ENCODE data around the gene PTPRN2. TPM values are rescaled to one million over a fixed set of nuclear protein-coding genes. Genes with fewer than 3 reads are reported as not detected.

The PTPRN2 gene
- polyA plus RNA-seq, 1 donor from 2014 or later, result 1.6 TPM

GRCh38 chr7:157625973-157626742 lies 961.5 kb downstream of the PTPRN2 start:
- Mint-ChIP-seq H3K36me3 (no peaks in the 10 kb centered on the region), H3K4me3 (peak overlapping the region in 1 of 4 donors; percentile 52), H3K27ac (no peak overlapping the region), H3K27me3 (peaks cover 10% of the 10 kb centered on the region), H3K9me3 (peaks cover 0 to 3% (median 0%) of the 10 kb centered on the region in 3 donors), H3K4me1 (peaks cover 0 to 1% (median 0%) of the 10 kb centered on the region in 3 donors)

GRCh38 chr7:157623556-157623955 lies 964.1 kb downstream of the PTPRN2 start:
- Mint-ChIP-seq H3K9me3 (peaks cover 0 to 3% (median 0%) of the 10 kb centered on the region in 3 donors), H3K27me3 (peaks cover 10% of the 10 kb centered on the region), H3K27ac (no peak overlapping the region), H3K36me3 (no peaks in the 10 kb centered on the region), H3K4me1 (peaks cover 0 to 1% (median 0%) of the 10 kb centered on the region in 3 donors), H3K4me3 (no peak overlapping the region)

GRCh38 chr7:157622408-157623205 lies 965.0 kb downstream of the PTPRN2 start:
- Mint-ChIP-seq H3K4me3 (no peak overlapping the region), H3K27me3 (peaks cover 10% of the 10 kb centered on the region), H3K9me3 (peaks cover 0 to 3% (median 0%) of the 10 kb centered on the region in 3 donors), H3K4me1 (peaks cover 0 to 1% (median 0%) of the 10 kb centered on the region in 3 donors), H3K36me3 (no peaks in the 10 kb centered on the region), H3K27ac (no peak overlapping the region)

GRCh38 chr7:157622000-157622399 lies 965.6 kb downstream of the PTPRN2 start:
- H3K27me3 Mint-ChIP-seq, result peaks cover 10% of the 10 kb centered on the region
- H3K27ac Mint-ChIP-seq, result peak overlapping the region in 1 of 3 donors; percentile 39
- no peaks in the 10 kb centered on the region for H3K36me3 Mint-ChIP-seq
- H3K4me3 Mint-ChIP-seq, result no peak overlapping the region
- peaks cover 0 to 3% (median 0%) of the 10 kb centered on the region in 3 donors for H3K9me3 Mint-ChIP-seq
- H3K4me1 Mint-ChIP-seq, result peaks cover 0 to 1% (median 0%) of the 10 kb centered on the region in 3 donors

- Mint-ChIP-seq H3K4me3 (no peak overlapping the region), H3K27me3 (peaks cover 10% of the 10 kb centered on the region), H3K27ac (no peak overlapping the region), H3K9me3 (peaks cover 0 to 3% (median 0%) of the 10 kb centered on the region in 3 donors), H3K4me1 (no peaks in the 10 kb centered on the region), H3K36me3 (no peaks in the 10 kb centered on the region)
Measured at GRCh38 chr7:157621131-157621681, 966.4 kb downstream of the PTPRN2 start.

- Mint-ChIP-seq H3K36me3 (no peaks in the 10 kb centered on the region), H3K27ac (no peak overlapping the region), H3K4me3 (peak overlapping the region in 1 of 4 donors; percentile 63), H3K9me3 (peaks cover 0 to 3% (median 0%) of the 10 kb centered on the region in 3 donors), H3K4me1 (no peaks in the 10 kb centered on the region), H3K27me3 (peaks cover 10% of the 10 kb centered on the region)
Measured at GRCh38 chr7:157620616-157621015, 967.0 kb downstream of the PTPRN2 start.

GRCh38 chr7:157619753-157620525 lies 967.7 kb downstream of the PTPRN2 start:
- peaks cover 0 to 2% (median 0%) of the 10 kb centered on the region in 3 donors for H3K9me3 Mint-ChIP-seq
- H3K36me3 Mint-ChIP-seq, result no peaks in the 10 kb centered on the region
- H3K27me3 Mint-ChIP-seq, result peaks cover 10% of the 10 kb centered on the region
- H3K4me3 Mint-ChIP-seq, result no peak overlapping the region
- no peak overlapping the region for H3K27ac Mint-ChIP-seq
- no peaks in the 10 kb centered on the region for H3K4me1 Mint-ChIP-seq

GRCh38 chr7:157618823-157619606 lies 968.6 kb downstream of the PTPRN2 start:
- H3K4me1 Mint-ChIP-seq, result no peaks in the 10 kb centered on the region
- no peaks in the 10 kb centered on the region for H3K36me3 Mint-ChIP-seq
- H3K9me3 Mint-ChIP-seq, result peaks cover 0 to 2% (median 0%) of the 10 kb centered on the region in 3 donors

GRCh38 chr7:157618091-157618726 lies 969.4 kb downstream of the PTPRN2 start:
- H3K36me3 Mint-ChIP-seq, result no peaks in the 10 kb centered on the region
- H3K27ac Mint-ChIP-seq, result peak overlapping the region in 1 of 3 donors; percentile 20
- H3K4me1 Mint-ChIP-seq, result no peaks in the 10 kb centered on the region
- peaks cover 0 to 2% (median 0%) of the 10 kb centered on the region in 3 donors for H3K9me3 Mint-ChIP-seq
- peak overlapping the region in 1 of 4 donors; percentile 58 for H3K4me3 Mint-ChIP-seq
- H3K27me3 Mint-ChIP-seq, result peaks cover 2% of the 10 kb centered on the region

More at GRCh38 chr7:157618823-157619606, 968.6 kb downstream of the PTPRN2 start:
- peaks cover 4% of the 10 kb centered on the region for H3K27me3 Mint-ChIP-seq
- H3K27ac Mint-ChIP-seq, result no peak overlapping the region
- no peak overlapping the region for H3K4me3 Mint-ChIP-seq

- Mint-ChIP-seq H3K27ac (peak overlapping the region in 1 of 3 donors; percentile 20), H3K4me1 (peaks cover 0 to 1% (median 1%) of the 10 kb centered on the region in 3 donors), H3K27me3 (peaks cover 1% of the 10 kb centered on the region), H3K4me3 (no peak overlapping the region), H3K9me3 (peaks cover 0 to 2% (median 0%) of the 10 kb centered on the region in 3 donors), H3K36me3 (no peaks in the 10 kb centered on the region)
Measured at GRCh38 chr7:157617401-157617800, 970.2 kb downstream of the PTPRN2 start.

- Mint-ChIP-seq H3K27ac (no peak overlapping the region), H3K9me3 (peaks cover 0 to 2% (median 0%) of the 10 kb centered on the region in 3 donors), H3K4me3 (no peak overlapping the region), H3K36me3 (no peaks in the 10 kb centered on the region), H3K4me1 (peaks cover 0 to 4% (median 2%) of the 10 kb centered on the region in 3 donors), H3K27me3 (peaks cover 2% of the 10 kb centered on the region)
Measured at GRCh38 chr7:157616931-157617330, 970.7 kb downstream of the PTPRN2 start.

- H3K4me1 Mint-ChIP-seq, result peaks cover 0 to 4% (median 2%) of the 10 kb centered on the region in 3 donors
- no peak overlapping the region for H3K27ac Mint-ChIP-seq
- H3K9me3 Mint-ChIP-seq, result peaks cover 0 to 2% (median 0%) of the 10 kb centered on the region in 3 donors
- H3K27me3 Mint-ChIP-seq, result peaks cover 2% of the 10 kb centered on the region
- H3K36me3 Mint-ChIP-seq, result no peaks in the 10 kb centered on the region
- H3K4me3 Mint-ChIP-seq, result no peak overlapping the region
Measured at GRCh38 chr7:157616426-157616825, 971.2 kb downstream of the PTPRN2 start.

GRCh38 chr7:157615852-157616251 lies 971.8 kb downstream of the PTPRN2 start:
- H3K27me3 Mint-ChIP-seq, result peaks cover 2% of the 10 kb centered on the region
- H3K27ac Mint-ChIP-seq, result no peak overlapping the region
- H3K4me3 Mint-ChIP-seq, result no peak overlapping the region
- H3K4me1 Mint-ChIP-seq, result peaks cover 0 to 4% (median 2%) of the 10 kb centered on the region in 3 donors
- peaks cover 0 to 2% (median 0%) of the 10 kb centered on the region in 3 donors for H3K9me3 Mint-ChIP-seq
- H3K36me3 Mint-ChIP-seq, result no peaks in the 10 kb centered on the region
